HS-5 (cell line): ENCODE results near the gene OCRL.

ENCODE experiments used
- DNase-seq: peaks from one replicate; pipeline ENCODE4 v3.0.0-alpha.2; 2012; ENCODE audit warnings: low read depth

OCRL gene

DNA sequence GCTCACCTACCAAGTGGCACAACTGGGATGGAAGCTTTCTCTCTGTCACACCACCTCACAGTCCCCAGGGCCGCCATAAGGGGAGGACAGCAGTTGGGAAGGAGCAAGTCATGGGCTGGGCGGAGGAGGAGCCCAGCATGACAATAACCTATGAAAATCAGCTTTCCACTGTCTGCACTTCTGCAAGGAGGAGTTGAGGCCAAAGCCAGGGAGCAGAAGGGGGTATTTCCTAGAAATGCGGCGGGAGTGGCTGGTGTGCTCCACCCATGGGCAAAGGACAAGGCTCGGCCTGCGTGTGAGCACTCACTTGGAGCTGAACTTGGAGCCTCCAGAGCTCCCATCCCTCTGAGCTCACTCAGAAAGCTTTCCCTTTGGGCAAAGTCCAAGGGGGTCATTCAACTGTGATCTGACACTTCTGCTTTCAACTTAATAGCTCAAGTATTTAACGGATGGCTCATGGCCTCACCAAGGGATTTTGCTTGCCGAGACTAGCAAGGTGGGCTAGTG is 96.2 kb downstream of the OCRL start:
- DNase-seq = no peak

DNA sequence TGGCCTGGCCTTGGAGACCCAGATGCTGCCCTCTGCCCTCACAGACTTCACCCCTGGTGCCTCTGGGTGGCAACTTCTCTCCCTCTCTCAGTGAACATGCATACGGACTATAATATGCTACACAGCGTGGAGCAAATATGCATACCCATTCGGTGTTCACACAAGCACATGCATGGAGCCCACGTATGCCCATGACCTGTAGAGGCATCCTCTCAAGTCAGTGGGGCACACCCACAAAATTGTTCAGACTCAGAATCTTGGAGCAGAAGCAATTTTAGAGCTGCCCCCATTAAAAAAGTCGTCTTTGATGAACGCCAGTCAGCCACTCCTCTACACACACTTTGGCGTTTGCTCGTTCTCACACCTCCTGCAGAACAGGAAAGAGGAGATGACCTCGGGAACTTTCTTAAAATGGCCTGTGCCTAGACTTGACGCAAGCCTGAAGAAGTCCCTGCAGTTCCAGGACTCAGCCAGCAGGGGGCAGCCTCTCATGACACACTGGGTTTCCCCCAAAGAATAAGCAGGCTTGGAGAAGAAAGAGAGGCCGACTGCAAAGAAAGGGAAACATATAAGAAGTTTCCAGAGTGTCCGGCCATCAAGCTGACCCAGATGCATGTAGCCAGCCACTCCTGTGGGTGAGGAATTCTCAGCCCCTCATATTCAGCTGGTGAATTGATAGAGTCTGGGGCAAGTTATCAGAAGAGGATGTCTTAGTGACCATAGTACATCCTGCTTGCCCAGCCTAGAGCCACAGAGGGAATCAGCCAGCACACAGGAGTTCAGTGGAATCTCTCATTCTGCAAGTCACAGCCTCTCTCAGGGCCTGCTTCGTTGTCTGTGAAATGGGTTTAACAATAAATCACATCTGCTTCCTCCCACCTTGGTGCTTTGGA is 97.4 kb downstream of the OCRL start:
- no peak for DNase-seq

DNA sequence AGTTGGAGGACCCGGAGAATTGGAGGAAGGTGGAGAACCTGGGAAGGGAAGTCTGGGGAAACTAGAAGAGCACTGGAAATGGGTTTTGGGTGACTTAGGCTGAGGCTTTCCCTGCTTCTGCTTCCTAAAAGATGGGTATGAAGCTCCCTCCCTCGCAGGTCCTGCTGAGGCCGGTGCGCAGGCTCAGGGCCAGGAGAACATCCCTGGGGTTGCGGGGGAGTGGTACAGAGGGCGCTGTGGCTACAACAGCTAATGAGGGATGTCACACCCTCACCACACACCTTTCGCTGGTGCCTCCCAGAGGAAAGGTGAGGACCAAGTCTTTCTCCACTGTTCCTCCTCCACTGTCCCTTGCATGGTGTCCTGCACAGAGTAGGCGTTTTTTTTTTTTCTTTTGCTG is 98.9 kb downstream of the OCRL start:
- no peak for DNase-seq

DNA sequence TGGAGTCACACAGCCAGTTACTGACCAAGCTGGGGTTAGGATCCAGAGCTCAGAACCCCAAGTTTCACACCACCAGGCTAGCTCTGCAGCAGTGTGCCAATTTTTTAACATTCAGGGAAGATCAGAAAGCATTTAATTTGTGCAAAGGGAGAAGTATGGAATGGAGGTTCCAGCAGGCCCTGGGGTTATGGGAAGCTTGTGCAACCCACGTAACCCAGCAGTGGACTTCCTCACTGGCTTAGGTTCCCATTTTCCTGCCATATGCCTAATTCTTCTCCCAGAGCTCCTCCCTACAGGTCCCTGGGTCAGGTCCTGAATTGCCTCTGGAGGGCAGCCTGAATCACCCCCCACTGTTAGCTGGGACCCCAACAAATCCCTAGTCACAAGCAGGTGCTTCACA is 100.7 kb downstream of the OCRL start:
- DNase-seq = no peak

DNA sequence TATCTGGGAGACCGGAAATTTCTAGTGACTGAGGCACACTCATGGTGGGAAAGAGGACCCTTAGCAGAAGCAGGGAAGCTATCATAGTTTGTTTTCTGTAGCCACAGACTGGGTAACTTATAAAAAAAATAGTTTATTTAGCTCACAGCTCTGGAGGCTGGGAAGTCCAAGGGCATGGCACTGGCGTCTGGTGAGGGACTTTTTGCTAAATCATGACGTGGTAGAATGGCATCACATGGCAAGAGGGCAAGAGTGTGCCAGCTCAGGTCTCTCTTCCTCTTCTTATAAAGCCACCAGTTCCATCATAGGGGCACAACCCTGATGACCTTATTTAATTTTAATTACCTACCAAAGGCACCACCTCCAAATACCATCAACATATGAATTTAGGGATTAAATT is 101.4 kb downstream of the OCRL start:
- no peak for DNase-seq

DNA sequence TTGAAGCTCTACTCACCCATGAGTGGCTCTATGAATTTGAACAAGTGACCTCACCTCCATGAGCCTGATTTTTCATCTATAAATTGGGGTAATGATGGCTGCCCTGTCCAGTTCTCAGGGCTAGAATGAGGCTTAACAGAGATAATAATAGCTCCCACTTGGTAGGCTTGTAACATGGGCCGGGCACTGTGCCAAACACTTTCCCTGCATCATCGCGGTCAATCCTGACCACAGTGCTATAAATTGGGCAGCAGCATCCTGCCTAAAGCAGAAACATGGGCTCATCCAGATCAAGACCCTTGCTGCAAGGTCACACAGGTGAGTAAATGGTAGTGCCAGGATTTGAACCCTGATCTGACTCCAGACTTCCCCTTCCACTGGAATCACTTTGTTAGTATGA is 101.9 kb downstream of the OCRL start:
- no peak for DNase-seq
